CD14-positive monocyte (primary cell): ENCODE measurements around the gene KCNJ6. TPM values are rescaled to one million over a fixed set of nuclear protein-coding genes. Genes with fewer than 3 reads are reported as not detected.
A peak's percentile ranks its signal among the peaks of the same experiment; 100 is the strongest.

Experiments
- DNase-seq, 3 donors: peaks; one replicate each; pipeline ENCODE4 v3.0.0-alpha.2; 2011 to 2022
- H2AFZ ChIP-seq: 2 replicates; pipeline ENCODE4 v1.6.0; 2012; ENCODE audit warnings: mild to moderate bottlenecking, low read depth, low read length, inconsistent platforms; ENCODE audit not compliant: insufficient read depth, poor library complexity, severe bottlenecking
- H3K27ac ChIP-seq, 2 donors: 1 replicate in 1 of 2; 2 replicates in 1 of 2; pipeline ENCODE4 v1.5.1; 2012 to 2013; ENCODE audit warnings: low read length in 2 of 2, control low read depth in 1 of 2, inconsistent platforms in 1 of 2, low read depth in 1 of 2, mild to moderate bottlenecking in 1 of 2
- H3K27me3 ChIP-seq, 2 donors: one replicate each; pipeline versions ENCODE4 v1.6.0 to v1.6.1; 2011 to 2013; ENCODE audit warnings: low read length in 2 of 2; ENCODE audit not compliant: control insufficient read depth in 2 of 2, insufficient read depth in 2 of 2
- H3K36me3 ChIP-seq, 2 donors: replicated peaks in 1 of 2; 1 replicate in 1 of 2; 2 replicates in 1 of 2; pipeline versions ENCODE4 v1.5.1 to v1.6.1; 2012 to 2013; ENCODE audit warnings: low read length in 2 of 2, control low read depth in 1 of 2, inconsistent platforms in 1 of 2, mild to moderate bottlenecking in 1 of 2; ENCODE audit not compliant: insufficient read depth in 2 of 2, control insufficient read depth in 1 of 2
- H3K4me1 ChIP-seq, 2 donors: 1 replicate in 1 of 2; 2 replicates in 1 of 2; pipeline versions ENCODE4 v1.5.1 to v1.6.1; 2012 to 2013; ENCODE audit warnings: low read length in 2 of 2, control low read depth in 1 of 2, inconsistent platforms in 1 of 2, mild to moderate bottlenecking in 1 of 2, moderate library complexity in 1 of 2; ENCODE audit not compliant: insufficient read depth in 2 of 2, control insufficient read depth in 1 of 2
- H3K4me2 ChIP-seq: replicated peaks from 2 replicates; pipeline ENCODE3; 2012; ENCODE audit warnings: low read length, moderate library complexity, mild to moderate bottlenecking; ENCODE audit not compliant: poor library complexity, severe bottlenecking; ENCODE audit errors: extremely low read depth
- H3K4me3 ChIP-seq, 3 experiments: fragments of 200-600 bp in 1 of 3; sonication (generic) in 1 of 3; replicated peaks in 1 of 3; 1 replicate in 2 of 3; 2 replicates in 1 of 3; pipeline ENCODE4 v1.5.1; 2011 to 2013; ENCODE audit warnings: low read length in 3 of 3, mild to moderate bottlenecking in 3 of 3, control low read depth in 2 of 3, low read depth in 2 of 3, inconsistent platforms in 1 of 3, moderate library complexity in 1 of 3
- H3K79me2 ChIP-seq: 2 replicates; pipeline ENCODE4 v1.6.0; 2012; ENCODE audit warnings: mild to moderate bottlenecking, control low read depth, inconsistent platforms, low read length, moderate library complexity; ENCODE audit not compliant: insufficient read depth
- H3K9ac ChIP-seq: 2 replicates; pipeline ENCODE4 v1.6.0; 2017; ENCODE audit warnings: low read length, mild to moderate bottlenecking; ENCODE audit not compliant: insufficient read depth, poor library complexity, severe bottlenecking
- H3K9me3 ChIP-seq, 2 donors: replicated peaks in 1 of 2; 1 replicate in 1 of 2; 2 replicates in 1 of 2; pipeline versions ENCODE4 v1.5.1 to v1.6.1; 2012 to 2013; ENCODE audit warnings: low read length in 2 of 2, control low read depth in 1 of 2; ENCODE audit not compliant: control insufficient read depth in 1 of 2, insufficient read depth in 1 of 2
- H4K20me1 ChIP-seq: 2 replicates; pipeline ENCODE4 v1.6.0; 2012; ENCODE audit warnings: mild to moderate bottlenecking, low read length, control low read depth, moderate library complexity; ENCODE audit not compliant: insufficient read depth
- H3K27ac Mint-ChIP-seq, 7 donors: one replicate each; pipeline ENCODE4 v1.8.0; 2020; ENCODE audit warnings: mild to moderate bottlenecking in 7 of 7, mixed read lengths in 7 of 7, moderate library complexity in 6 of 7, inconsistent platforms in 2 of 7
- H3K27me3 Mint-ChIP-seq, 3 donors: one replicate each; pipeline ENCODE4 v1.8.0; 2021 to 2022; ENCODE audit warnings: low read depth in 3 of 3, mild to moderate bottlenecking in 3 of 3, mixed read lengths in 3 of 3, moderate library complexity in 3 of 3, inconsistent platforms in 1 of 3
- H3K36me3 Mint-ChIP-seq, 2 donors: one replicate each; pipeline ENCODE4 v1.8.0; 2020; ENCODE audit warnings: mixed read lengths in 2 of 2, inconsistent platforms in 1 of 2, mild to moderate bottlenecking in 1 of 2
- H3K4me1 Mint-ChIP-seq: one replicate; pipeline ENCODE4 v1.8.0; 2020; ENCODE audit warnings: mild to moderate bottlenecking, mixed read lengths
- H3K4me3 Mint-ChIP-seq, 2 donors: one replicate each; pipeline ENCODE4 v1.8.0; 2020; ENCODE audit warnings: mild to moderate bottlenecking in 2 of 2, mixed read lengths in 2 of 2, moderate library complexity in 1 of 2
- H3K9me3 Mint-ChIP-seq, 7 donors: one replicate each; pipeline ENCODE4 v1.8.0; 2020 to 2022; ENCODE audit warnings: mixed read lengths in 7 of 7, mild to moderate bottlenecking in 6 of 7, moderate library complexity in 6 of 7, inconsistent platforms in 2 of 7
- WGBS: methylation state at CpG from one replicate; pipeline ENCODE4 v1.1.5; 2013; ENCODE audit warnings: missing lambda C conversion rate; ENCODE audit not compliant: insufficient coverage; 5-methylcytosine and 5-hydroxymethylcytosine counted together
- intact Hi-C, 2 donors: fragments of 100-400 bp; cut with micrococcal nuclease; formaldehyde crosslinking; loops; one replicate each; pipeline versions ENCODE4 v1.15.0 to v1.15.1; 2023
- polyA plus RNA-seq, 3 donors: library from polyadenylated mRNA; depleted of rRNA in 1 of 3; unstranded in 2 of 3; stranded (reverse) in 1 of 3; fragments of 300-500 nt in 2 of 3; fragments of >200 nt in 1 of 3; fragmentation: Illumina TruSeq in 2 of 3; gene quantifications; 1 replicate in 2 of 3; 2 replicates in 1 of 3; pipeline ENCODE4 v1.2.3, GENCODE V29; 2012 to 2021
- TF ChIP-seq, protein P1 (sequence below): fragments of 200-600 bp; IDR thresholded peaks from one replicate; pipeline ENCODE4 v1.8.0; 2022; ENCODE audit warnings: antibody characterized with exemption, mild to moderate bottlenecking

KCNJ6 gene
- polyA plus RNA-seq, 3 donors = not detected

DNA sequence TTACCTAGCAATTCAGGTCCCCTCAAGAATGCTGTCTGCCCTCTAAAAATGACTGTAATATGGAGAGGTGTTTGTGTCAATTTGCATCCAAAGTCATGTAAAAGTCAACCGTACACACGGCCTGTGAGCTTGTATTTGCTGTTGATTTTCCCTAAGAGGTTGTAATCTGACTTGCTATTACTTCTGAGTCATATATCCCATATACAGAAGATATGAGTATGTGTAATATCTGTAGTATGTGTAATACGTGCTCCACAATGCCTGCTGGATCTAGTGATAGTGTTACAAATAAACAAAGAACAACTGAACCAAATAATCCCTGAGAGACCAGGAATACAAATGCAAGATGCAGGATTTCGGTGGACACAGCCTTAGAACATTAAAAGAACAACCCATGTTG, 1.4 kb upstream of the KCNJ6 start:
- no CpG with 5 or more reads among the region's 4 CpGs for WGBS
- peaks cover 64% of the 10 kb centered on the region in 2 donors for H3K27me3 ChIP-seq
- DNase-seq = no peak
- no peaks in the 10 kb centered on the region for H3K36me3 ChIP-seq
- peaks cover 0 to 2% of the 10 kb centered on the region in 2 donors for H3K4me1 ChIP-seq
- Mint-ChIP-seq H3K27ac (no peak overlapping the region), H3K27me3 (peaks cover 52 to 75% (median 65%) of the 10 kb centered on the region in 3 donors), H3K4me3 (peak overlapping the region in 1 of 2 donors; percentile 21), H3K4me1 (peaks cover 6% of the 10 kb centered on the region), H3K9me3 (peaks cover 0 to 14% (median 2%) of the 10 kb centered on the region in 7 donors), H3K36me3 (peaks cover 0 to 7% of the 10 kb centered on the region in 2 donors)
- no peaks in the 10 kb centered on the region for H3K79me2 ChIP-seq
- intact Hi-C loops = loop anchor here (2.0 to 5.0 kb wide), 3 partner anchors 159 to 205 kb away; no protein-coding TSS in a partner anchor
- H3K27ac ChIP-seq = no peak overlapping the region
- peaks cover 0 to 16% of the 10 kb centered on the region in 2 donors for H3K9me3 ChIP-seq
- TF ChIP-seq, protein P1, sequence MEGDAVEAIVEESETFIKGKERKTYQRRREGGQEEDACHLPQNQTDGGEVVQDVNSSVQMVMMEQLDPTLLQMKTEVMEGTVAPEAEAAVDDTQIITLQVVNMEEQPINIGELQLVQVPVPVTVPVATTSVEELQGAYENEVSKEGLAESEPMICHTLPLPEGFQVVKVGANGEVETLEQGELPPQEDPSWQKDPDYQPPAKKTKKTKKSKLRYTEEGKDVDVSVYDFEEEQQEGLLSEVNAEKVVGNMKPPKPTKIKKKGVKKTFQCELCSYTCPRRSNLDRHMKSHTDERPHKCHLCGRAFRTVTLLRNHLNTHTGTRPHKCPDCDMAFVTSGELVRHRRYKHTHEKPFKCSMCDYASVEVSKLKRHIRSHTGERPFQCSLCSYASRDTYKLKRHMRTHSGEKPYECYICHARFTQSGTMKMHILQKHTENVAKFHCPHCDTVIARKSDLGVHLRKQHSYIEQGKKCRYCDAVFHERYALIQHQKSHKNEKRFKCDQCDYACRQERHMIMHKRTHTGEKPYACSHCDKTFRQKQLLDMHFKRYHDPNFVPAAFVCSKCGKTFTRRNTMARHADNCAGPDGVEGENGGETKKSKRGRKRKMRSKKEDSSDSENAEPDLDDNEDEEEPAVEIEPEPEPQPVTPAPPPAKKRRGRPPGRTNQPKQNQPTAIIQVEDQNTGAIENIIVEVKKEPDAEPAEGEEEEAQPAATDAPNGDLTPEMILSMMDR = no peak
- H3K4me3 ChIP-seq = no peak overlapping the region
- no peak overlapping the region for H3K9ac ChIP-seq
- no peak overlapping the region for H2AFZ ChIP-seq
- no peak overlapping the region for H3K4me2 ChIP-seq
- H4K20me1 ChIP-seq = no peaks in the 10 kb centered on the region

DNA sequence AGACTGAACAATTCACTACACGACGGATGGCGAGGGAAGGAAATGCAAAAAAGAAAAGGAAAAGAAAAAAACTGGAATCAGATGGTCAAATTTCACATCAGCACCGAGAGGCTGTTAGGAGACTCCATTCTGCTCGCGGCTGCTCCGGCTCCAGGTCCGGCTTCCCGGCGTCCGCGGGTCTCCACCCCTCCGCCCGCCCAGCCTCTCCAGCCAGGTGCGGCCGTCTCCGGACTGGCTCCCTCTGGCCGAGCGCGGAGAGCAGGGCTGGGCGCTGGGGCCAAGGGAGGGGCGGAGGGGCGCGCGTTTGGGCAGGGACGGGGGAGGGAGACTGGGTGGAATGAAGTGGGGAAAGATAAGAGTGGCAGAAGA, 332 bp downstream of the KCNJ6 start:
- H3K9me3 ChIP-seq = peaks cover 0 to 16% of the 10 kb centered on the region in 2 donors
- H3K36me3 Mint-ChIP-seq = peaks cover 0 to 7% of the 10 kb centered on the region in 2 donors
- no peaks in the 10 kb centered on the region for H4K20me1 ChIP-seq
- peaks cover 0 to 14% (median 2%) of the 10 kb centered on the region in 7 donors for H3K9me3 Mint-ChIP-seq
- TF ChIP-seq, protein P1 = no peak
- H3K27me3 ChIP-seq = peaks cover 66 to 77% of the 10 kb centered on the region in 2 donors
- no peak overlapping the region for H3K9ac ChIP-seq
- no peaks in the 10 kb centered on the region for H3K36me3 ChIP-seq
- peaks cover 6% of the 10 kb centered on the region for H3K4me1 Mint-ChIP-seq
- no peak overlapping the region for H3K4me2 ChIP-seq
- peak overlapping the region in 1 of 2 donors; percentile 86 for H3K4me3 Mint-ChIP-seq
- no peak overlapping the region for H3K4me3 ChIP-seq
- peaks cover 52 to 77% (median 73%) of the 10 kb centered on the region in 3 donors for H3K27me3 Mint-ChIP-seq
- WGBS = 1% methylated on average over 24 of the region's 26 CpGs
- DNase-seq = no peak
- H3K4me1 ChIP-seq = peaks cover 0 to 2% of the 10 kb centered on the region in 2 donors
- no peak overlapping the region for H3K27ac ChIP-seq
- no peak overlapping the region for H3K27ac Mint-ChIP-seq
- peak overlapping the region; percentile 21 for H2AFZ ChIP-seq
- H3K79me2 ChIP-seq = no peaks in the 10 kb centered on the region
- intact Hi-C loops = loop anchor here (2.0 to 5.0 kb wide), 3 partner anchors 157 to 204 kb away; no protein-coding TSS in a partner anchor
